GM19463 (cell line): Measurements from ENCODE around the gene CDC14A.
A peak's percentile ranks its signal among the peaks of the same experiment; 100 is the strongest.
"Not testable (repeated sequence)": the region's sequence is repeated elsewhere in the genome, so short reads cannot be mapped to it uniquely, and the experiment has no call there.

Experiments used
- ATAC-seq: cut with Tn5 transposase; IDR thresholded peaks from one replicate; pipeline ENCODE4 v1.9.1; 2021; ENCODE audit warnings: mild to moderate bottlenecking, moderate library complexity; ENCODE audit not compliant: unreplicated experiment

The CDC14A gene

GRCh38 chr1:100397681-100398080 is 45.4 kb downstream of the CDC14A start:
- ATAC-seq = no peak

DNA sequence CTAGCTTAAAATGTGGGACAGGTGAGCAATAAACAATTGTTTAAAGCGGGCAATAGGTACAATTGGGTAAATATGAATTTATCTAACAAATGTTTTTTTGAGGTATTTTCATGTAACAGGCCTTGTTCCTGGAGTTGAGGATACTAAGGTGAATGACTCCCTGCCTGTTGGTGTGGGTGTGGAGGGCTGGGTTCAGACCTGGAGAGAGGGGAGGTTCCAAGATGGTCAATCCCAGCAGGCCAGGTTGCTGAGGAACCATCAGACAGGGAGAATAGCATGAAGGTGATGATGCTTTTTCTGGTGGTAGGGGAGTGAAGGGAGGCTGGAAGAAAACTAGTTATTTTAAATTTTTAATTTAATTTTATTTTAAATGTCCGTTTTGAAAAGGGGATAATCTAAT is 46.3 kb downstream of the CDC14A start:
- ATAC-seq = no peak

DNA sequence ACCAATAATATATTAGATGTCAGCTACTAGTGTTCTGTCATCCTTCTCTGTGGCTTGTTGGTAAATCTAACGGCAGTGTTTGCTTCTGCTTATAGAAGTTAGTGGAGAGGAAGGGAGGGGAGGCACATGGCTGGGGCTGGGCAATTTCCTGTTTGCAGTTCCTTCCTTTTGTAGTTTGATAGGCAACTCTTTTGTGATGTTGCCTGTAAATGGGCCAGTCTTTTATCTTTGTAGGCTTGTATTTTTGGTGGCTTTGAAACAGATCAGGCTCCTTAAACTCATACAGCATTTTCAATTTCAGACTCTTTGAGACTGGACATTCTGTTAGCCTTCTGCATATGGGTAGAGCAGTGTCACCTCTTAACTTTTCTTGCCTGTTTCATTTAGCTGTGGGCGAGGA is 48.1 kb downstream of the CDC14A start:
- no peak for ATAC-seq

GRCh38 chr1:100404821-100405220 is 52.5 kb downstream of the CDC14A start:
- ATAC-seq = no peak

DNA sequence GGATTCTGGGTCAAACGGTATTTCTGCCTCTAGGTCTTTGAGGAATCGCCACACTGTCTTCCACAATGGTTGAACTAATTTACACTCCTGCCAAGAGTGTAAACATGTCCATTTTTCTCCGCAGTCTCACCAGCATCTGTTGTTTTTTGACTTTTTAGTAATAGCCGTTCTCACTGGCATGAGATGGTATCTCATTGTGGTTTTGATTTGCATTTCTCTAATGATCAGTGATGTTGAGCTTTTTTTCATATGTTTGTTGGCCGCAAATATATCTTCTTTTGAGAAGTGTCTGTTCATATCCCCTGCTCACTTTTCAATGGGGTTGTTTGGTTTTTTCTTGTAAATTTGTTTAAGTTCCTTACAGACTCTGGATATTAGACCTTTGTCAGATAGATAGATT is 53.6 kb downstream of the CDC14A start:
- ATAC-seq = not testable (repeated sequence)

DNA sequence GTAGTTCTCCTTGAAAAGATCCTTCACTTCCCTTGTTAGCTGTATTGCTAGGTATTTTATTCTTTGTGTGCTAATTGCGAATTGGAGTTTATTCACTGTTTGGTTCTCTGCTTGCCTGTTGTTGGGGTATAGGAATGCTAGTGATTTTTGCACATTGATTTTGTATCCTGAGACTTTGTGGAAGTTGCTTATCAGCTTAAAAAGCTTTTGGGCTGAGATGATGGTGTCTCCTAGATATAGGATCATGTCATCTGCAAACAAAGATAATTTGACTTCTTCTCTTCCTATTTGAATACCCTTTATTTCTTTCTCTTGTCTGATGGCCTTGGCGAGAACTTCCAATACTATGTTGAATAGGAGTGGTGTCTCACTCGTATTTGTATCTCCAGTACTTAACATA is 55.1 kb downstream of the CDC14A start:
- ATAC-seq = not testable (repeated sequence)

GRCh38 chr1:100411019-100411418 is 58.7 kb downstream of the CDC14A start:
- ATAC-seq = no peak

DNA sequence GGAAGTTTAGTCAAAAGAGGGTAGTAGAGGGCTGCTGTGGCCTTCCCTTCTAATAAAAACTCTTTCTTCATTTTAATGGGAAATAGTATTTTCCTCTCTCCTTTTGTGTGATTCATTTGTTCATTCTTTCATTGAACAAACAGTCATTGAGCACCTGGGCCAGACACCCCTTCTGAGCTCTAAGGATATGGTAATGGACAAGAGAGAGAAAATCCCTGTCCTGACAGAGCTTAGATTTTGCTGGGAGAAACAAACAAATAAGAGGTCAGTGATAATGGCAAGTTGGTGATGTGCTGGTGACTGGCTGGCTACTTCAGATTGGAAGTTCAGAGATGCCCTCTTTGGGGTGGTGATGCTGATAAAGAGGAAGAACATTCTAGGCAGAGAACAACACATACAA is 59.3 kb downstream of the CDC14A start:
- no peak for ATAC-seq

DNA sequence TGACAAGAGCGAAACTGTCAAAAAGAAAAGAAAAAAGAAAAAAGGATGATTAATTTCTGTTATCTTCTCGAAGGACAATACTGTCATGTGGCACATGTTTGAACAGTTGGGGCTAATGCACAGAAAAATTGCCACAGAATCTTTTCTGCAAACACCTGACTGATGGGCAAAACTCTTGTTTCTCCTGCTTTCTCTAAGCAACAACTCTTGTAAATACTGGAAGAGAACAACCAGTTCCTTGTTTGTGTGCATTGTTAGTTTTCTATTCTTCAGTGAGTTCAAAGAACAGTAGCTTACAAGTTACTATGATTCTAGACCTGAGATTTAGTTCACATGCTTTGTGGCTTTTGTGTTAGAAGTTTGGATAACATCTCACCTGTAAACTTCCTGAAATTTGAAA is 60.7 kb downstream of the CDC14A start:
- no peak for ATAC-seq

DNA sequence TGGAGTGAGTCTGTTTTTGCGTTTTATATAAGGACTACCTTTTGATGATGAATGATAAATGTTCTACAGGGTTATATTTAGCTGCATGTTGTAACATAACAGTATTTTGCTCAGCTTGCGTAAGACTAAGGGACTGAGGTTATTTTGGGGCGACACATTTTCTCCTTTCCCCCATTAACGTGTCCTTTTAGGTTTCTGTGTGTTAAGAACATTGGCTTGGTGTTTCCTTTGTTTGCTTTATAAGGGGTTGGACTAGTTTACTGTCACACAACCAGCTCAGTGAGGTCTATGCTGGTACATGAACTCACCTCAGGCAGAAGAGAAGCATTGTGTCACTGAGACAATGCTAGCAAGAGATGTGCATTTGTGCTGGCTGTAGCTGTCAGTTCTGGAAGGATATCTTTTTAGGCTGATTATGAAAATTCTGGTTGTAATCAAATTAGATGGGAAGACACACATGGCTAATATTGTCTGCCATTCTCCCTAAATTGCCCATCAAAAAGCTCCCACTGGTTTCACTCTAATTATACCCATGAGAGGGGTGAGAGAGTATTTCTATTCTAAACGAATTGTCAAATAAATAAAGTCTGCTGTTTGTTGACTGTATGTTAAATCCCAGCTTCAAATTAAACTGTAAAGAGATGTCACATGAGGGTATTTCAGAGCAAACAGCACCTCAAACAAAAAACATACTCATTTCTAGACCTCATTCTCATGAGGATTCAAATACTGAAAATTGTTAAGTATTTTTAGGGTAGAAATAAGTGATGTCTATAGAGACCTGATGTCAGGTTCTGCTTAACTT is 62.6 kb downstream of the CDC14A start:
- ATAC-seq = no peak

DNA sequence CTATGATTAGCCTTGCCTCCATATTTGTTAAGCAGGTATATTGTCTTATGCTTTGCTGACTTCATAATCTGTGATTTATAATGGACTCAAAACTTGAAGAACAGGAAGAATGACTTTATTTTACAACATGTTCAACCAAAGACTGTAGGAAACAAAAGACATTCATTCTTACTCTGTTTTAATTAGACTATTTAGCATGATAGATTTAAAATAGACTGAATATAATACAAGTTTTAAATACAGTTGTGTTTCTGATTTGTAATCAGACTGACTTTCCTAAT is 63.1 kb downstream of the CDC14A start:
- no peak for ATAC-seq

DNA sequence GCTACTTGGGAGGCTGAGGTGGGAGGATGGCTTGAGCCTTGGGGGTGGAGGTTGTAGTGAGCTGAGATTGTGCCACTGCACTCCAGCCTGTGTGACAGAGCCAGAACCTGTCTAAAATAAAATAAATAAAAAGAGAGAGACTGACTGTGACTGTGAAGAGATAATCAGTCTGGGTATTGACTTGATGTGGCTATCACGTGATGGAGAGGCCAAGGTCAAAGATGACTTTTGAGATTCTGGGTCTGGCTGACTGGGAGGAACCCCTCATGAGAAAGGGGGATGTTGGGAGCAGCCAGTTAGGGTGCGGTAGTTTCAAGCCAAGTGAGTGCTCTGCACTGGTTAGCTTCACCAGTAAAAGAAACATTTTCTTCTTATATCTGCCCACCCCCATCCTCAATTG is 66.8 kb downstream of the CDC14A start:
- no peak for ATAC-seq

DNA sequence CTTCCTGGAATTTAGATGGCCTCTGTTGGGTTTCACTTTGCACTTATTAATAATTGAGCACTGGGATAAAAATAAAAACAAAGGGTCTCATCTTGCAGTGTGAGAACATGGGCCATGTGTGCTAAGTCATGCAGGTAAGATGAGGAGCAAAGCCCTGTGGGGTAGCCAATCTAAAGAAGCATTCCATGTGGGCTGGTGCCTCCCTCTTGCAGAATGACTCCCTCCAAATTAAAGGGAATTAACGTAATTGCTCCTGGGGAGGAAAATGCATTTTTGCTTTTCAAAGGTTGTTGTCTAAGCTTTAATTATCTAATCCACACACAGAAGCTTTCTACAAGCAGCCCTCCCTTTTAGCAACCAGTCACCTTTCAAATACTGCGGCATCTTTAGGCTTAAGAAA is 69.8 kb downstream of the CDC14A start:
- ATAC-seq = no peak

- peak; percentile 83 for ATAC-seq
Observed at GRCh38 chr1:100423832-100424337, 71.6 kb downstream of the CDC14A start.

- ATAC-seq = no peak
Observed at GRCh38 chr1:100428160-100428559, 75.9 kb downstream of the CDC14A start.

- no peak for ATAC-seq
Observed at GRCh38 chr1:100430325-100430756, 78.0 kb downstream of the CDC14A start.

DNA sequence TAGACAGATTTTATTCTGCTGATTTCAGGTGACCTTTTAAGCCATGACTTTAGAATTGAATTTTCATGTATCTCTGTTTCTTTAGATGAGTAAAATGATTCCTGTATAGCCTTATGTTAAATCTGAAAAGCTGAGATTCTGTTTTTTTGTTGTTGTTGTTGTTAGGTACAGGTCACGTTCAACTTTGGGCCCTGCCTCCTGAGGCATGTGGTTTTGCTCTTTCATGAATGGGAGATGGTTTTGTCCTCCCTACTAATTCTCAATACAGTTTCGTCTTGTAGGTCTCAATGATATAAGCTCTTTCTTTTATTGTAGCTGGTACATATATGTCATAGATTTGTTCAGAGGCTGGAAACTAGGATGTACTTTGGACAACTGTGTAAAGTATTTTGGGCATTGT is 79.6 kb downstream of the CDC14A start:
- ATAC-seq = no peak

DNA sequence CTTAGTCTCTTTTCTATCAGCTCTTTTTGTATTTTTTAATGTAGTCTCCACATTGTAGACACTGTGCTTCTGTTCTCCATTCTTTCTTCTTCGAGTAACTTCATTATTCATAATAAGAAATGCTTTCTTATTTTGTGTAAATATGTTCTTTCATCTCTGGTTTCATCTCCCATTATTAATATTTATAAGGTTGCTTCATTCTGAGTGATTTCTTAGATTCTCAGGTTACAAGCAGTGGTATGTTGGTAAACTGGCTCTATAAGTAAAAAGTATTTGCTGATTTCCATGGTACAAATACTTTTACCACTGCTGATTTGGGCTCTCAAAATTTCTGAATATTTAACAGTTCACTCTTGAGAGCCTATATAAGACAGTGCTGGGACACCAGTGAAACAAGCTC is 81.3 kb downstream of the CDC14A start:
- ATAC-seq = no peak

DNA sequence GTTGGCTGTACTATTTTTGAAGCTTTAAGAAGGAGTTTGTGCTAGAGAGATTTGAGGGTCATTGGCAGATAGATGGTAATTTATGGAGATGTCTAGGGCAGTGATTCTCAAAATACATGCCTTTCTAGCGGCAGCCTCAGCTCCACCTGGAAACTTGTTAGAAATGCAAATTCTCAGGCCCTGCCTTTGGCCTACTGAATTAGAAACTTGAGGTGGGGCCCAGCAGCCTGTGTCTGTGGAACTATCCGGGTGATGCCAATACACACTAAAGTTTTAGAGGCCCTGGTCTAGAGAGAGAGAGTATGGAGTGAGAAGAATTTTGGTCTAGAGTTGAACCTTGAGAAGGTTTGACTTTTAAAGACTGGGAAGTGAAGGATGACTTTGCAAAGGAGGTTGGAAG is 82.5 kb downstream of the CDC14A start:
- no peak for ATAC-seq

- ATAC-seq = no peak
Observed at GRCh38 chr1:100438375-100438774, 86.1 kb downstream of the CDC14A start.

GRCh38 chr1:100438789-100439188 is 86.5 kb downstream of the CDC14A start:
- no peak for ATAC-seq

GRCh38 chr1:100440075-100440809 is 87.9 kb downstream of the CDC14A start:
- no peak for ATAC-seq
